GM10847 (cell line): Measurements from ENCODE around the gene C1orf232.

Experiments
- POLR2A ChIP-seq: IDR thresholded peaks from 2 replicates; pipeline ENCODE4 v1.6.1; 2011; ENCODE audit not compliant: insufficient read length; ENCODE audit errors: extremely low read depth

The C1orf232 gene

GRCh38 chr1:26125382-26125781 is 43.4 kb downstream of the C1orf232 start:
- no peak for TF ChIP-seq POLR2A

DNA sequence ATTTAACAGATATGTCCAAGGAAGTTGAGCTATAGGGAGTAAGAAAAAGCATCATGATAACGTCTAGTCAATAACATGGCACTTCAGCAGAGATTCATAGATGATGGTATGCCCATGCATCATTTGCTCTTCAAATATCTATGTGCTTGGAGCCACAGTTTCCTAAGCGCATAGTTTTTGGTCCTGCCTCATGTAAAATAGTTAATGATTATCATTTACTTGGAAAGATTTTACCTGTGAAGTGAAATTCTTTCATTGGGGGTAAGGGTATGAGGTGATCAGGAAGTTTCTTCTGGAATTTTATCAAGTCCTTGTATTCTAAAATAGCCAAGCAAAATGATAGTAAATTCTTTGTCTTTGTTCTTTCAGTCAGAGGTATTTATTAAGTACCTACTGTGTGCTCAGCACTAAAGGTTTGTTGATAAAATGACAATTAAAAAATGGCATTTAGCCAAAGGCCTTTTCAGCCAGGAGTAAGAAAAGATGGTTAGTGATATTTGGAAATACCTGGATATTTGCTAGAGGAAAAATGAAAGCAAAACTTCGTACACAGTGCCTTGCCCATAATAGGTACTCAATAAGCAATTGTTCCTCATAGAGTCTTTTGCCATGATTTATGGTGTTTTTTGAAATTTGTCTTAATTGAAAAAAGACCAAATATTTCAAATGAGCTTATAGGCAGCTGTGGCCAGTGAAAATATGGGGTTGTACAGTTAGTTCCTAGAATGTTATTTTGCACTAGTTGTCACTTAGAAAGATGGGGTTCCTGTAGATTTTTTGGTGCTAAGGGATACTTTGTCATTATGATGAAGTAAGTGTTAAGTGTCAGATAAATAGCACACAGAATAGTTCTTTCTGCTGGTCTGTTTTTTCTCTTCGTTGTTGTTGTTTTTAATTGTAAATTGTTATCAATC is 44.1 kb downstream of the C1orf232 start:
- TF ChIP-seq POLR2A: no peak

GRCh38 chr1:26122988-26123973 is 45.5 kb downstream of the C1orf232 start:
- TF ChIP-seq POLR2A: no peak

- no peak for TF ChIP-seq POLR2A
These were observed 46.6 kb downstream of the C1orf232 start for GRCh38 chr1:26121854-26122773.

DNA sequence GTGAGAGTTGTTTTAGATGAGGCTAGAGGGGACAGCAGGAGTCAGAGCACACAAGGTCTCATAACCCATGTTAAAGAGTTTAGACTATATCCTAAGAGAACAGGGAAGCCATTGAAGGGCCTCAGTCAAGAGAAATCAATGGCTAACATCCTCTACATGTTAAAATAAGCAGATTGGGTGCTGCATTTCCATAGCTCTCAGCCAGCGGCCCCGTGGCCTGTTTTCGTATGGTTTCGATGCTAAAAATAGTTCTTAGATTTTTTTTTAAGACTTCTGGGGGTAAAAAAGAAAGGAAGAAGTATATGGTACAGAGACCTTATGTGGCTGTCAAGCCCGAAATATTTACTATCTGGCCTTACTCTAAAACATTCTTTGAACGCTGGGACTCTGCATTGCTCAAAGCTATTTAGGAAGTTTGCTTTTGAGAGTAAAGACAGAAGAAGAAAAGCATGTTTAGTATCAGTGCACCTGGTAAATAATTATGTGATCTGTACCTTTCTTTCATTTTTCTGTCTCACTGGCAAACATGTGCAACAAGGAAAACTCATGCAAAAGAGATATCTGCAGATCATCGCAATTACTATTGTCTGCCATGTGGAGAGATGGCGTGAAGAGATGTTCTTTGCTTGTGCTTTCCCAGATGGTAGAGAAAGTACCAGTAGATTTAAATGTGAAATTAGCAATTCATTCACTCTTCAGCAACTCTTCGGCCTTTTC is 48.7 kb downstream of the C1orf232 start:
- no peak for TF ChIP-seq POLR2A

DNA sequence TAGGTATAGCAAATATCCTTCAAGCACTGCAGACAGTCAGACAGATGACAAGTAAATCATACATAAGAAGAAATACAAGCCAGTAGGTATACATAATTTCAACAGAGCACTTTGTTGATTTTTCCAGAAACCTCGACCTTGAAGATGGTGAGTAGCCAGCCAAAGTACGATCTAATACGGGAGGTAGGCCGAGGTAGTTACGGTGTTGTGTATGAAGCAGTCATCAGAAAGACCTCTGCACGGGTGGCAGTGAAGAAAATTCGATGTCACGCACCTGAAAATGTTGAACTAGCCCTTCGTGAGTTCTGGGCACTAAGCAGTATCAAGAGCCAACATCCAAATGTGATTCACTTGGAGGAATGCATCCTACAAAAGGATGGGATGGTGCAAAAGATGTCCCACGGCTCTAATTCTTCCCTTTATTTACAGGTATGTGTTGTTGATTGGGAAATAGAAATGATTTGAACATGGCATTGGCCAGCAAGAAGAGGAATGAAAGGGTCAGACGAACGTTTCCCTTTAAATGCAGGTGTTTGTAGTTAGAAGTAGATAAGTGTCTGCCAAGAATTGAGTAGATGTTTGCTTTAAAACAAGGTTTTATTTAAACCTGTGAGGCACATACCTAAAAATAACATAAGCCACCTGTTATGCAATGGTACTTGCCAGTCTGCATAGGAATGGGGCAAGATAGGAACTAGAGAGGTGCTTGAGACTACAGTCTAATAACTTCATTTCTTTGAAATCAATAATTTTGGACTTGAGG is 54.4 kb downstream of the C1orf232 start:
- no peak for TF ChIP-seq POLR2A
